Smooth muscle cell (in vitro differentiated cells): Measurements from ENCODE around the gene LIPA. TPM values are rescaled to one million over a fixed set of nuclear protein-coding genes. Genes with fewer than 3 reads are reported as not detected.

Source experiments
- DNase-seq: peaks from one replicate; lab custom pipeline; 2025; ENCODE audit not compliant: unreplicated experiment; lab: John Stamatoyannopoulos, UW
- H2AFZ ChIP-seq: fragments of 200-600 bp; sonication (generic); 2 replicates; pipeline ENCODE4 v1.6.0; 2016; ENCODE audit warnings: antibody characterized with exemption, low read depth, mild to moderate bottlenecking
- H3F3A ChIP-seq: fragments of 200-600 bp; sonication (generic); 2 replicates; pipeline ENCODE4 v1.6.0; 2017; ENCODE audit warnings: antibody characterized with exemption, low read depth
- H3K27ac ChIP-seq: fragments of 200-600 bp; sonication (generic); 2 replicates; pipeline ENCODE4 v1.5.1; 2016; ENCODE audit warnings: low read depth, mild to moderate bottlenecking
- H3K27me3 ChIP-seq: fragments of 200-600 bp; sonication (generic); 2 replicates; pipeline ENCODE4 v1.6.1; 2016; ENCODE audit warnings: low read depth, mild to moderate bottlenecking
- H3K36me3 ChIP-seq: fragments of 200-600 bp; sonication (generic); 2 replicates; pipeline ENCODE4 v1.5.1; 2016; ENCODE audit warnings: low read depth
- H3K4me1 ChIP-seq: fragments of 200-600 bp; sonication (generic); 2 replicates; pipeline ENCODE4 v1.5.1; 2016; ENCODE audit warnings: low read depth
- H3K4me2 ChIP-seq: fragments of 200-600 bp; sonication (generic); 2 replicates; pipeline ENCODE4 v1.6.0; 2016; ENCODE audit warnings: mild to moderate bottlenecking
- H3K4me3 ChIP-seq: fragments of 200-600 bp; sonication (generic); 2 replicates; pipeline ENCODE4 v1.5.1; 2016; ENCODE audit warnings: mild to moderate bottlenecking
- H3K79me2 ChIP-seq: fragments of 200-600 bp; sonication (generic); 2 replicates; pipeline ENCODE4 v1.6.0; 2016; ENCODE audit warnings: low read depth, mild to moderate bottlenecking
- H3K9ac ChIP-seq: fragments of 200-600 bp; sonication (generic); 2 replicates; pipeline ENCODE4 v1.6.0; 2016; ENCODE audit warnings: low read depth
- H3K9me3 ChIP-seq: fragments of 200-600 bp; sonication (generic); replicated peaks from 2 replicates; pipeline ENCODE4 v1.5.1; 2016; ENCODE audit warnings: low read depth
- H4K20me1 ChIP-seq: fragments of 200-600 bp; sonication (generic); 2 replicates; pipeline ENCODE4 v1.6.0; 2016; ENCODE audit warnings: low read depth
- WGBS: methylation state at CpG from one replicate; pipeline ENCODE4 v1.1.7; 2016; ENCODE audit warnings: low lambda C conversion rate; 5-methylcytosine and 5-hydroxymethylcytosine counted together
- polyA plus RNA-seq: library from polyadenylated mRNA; unstranded; fragments of >200 nt; fragmentation: Nextera tagmentation; extraction: Ambion mirVana; gene quantifications from 2 replicates; pipeline ENCODE4 v1.2.1, GENCODE V29; 2016
- total RNA-seq: library from RNA; depleted of rRNA; stranded (reverse); fragments of >200 nt; gene quantifications from 2 replicates; pipeline ENCODE4 v1.2.3, GENCODE V29; 2014
- TF ChIP-seq, protein P1 (sequence below): fragments of 200-600 bp; sonication (generic); IDR thresholded peaks from 2 replicates; pipeline ENCODE4 v1.5.1; 2017; ENCODE audit warnings: borderline replicate concordance, mild to moderate bottlenecking, antibody characterized with exemption; ENCODE audit not compliant: insufficient read depth, poor library complexity, severe bottlenecking

LIPA gene
- total and polyA plus RNA-seq, 2 experiments from 2014 or later: 27.1 to 34.4 TPM

DNA sequence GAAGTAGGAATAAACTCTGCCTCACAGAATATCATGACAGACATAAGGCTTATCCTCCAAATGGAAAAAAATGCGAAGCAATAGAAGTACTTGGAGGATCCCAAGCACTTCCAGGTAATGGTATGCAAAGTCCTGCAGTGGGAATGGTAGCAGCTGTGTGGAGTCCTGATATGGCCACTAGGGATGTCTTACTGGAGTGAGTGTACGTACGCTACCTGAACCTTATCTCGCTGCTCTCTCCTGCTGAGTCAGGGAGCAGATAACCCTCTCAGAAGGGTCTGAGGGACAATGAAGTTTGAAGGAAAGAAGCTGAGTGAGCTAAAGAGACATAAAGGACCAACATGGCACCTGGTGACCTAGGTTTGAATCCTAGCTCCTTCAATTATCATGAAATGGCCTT is 86.7 kb downstream of the LIPA start:
- Histone ChIP-seq H3K9ac (no peak overlapping the region), H2AFZ (no peak overlapping the region), H3K27ac (no peak overlapping the region), H4K20me1 (no peaks in the 10 kb centered on the region), H3K79me2 (no peaks in the 10 kb centered on the region), H3K36me3 (no peaks in the 10 kb centered on the region), H3K9me3 (no peaks in the 10 kb centered on the region), H3F3A (no peaks in the 10 kb centered on the region), H3K4me2 (no peak overlapping the region), H3K27me3 (peaks cover 27% of the 10 kb centered on the region), H3K4me1 (no peaks in the 10 kb centered on the region), H3K4me3 (no peak overlapping the region)
- TF ChIP-seq, protein P1, sequence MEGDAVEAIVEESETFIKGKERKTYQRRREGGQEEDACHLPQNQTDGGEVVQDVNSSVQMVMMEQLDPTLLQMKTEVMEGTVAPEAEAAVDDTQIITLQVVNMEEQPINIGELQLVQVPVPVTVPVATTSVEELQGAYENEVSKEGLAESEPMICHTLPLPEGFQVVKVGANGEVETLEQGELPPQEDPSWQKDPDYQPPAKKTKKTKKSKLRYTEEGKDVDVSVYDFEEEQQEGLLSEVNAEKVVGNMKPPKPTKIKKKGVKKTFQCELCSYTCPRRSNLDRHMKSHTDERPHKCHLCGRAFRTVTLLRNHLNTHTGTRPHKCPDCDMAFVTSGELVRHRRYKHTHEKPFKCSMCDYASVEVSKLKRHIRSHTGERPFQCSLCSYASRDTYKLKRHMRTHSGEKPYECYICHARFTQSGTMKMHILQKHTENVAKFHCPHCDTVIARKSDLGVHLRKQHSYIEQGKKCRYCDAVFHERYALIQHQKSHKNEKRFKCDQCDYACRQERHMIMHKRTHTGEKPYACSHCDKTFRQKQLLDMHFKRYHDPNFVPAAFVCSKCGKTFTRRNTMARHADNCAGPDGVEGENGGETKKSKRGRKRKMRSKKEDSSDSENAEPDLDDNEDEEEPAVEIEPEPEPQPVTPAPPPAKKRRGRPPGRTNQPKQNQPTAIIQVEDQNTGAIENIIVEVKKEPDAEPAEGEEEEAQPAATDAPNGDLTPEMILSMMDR: no peak
- WGBS: 94% methylated on average over 4 of the region's 4 CpGs
- no peak for DNase-seq

DNA sequence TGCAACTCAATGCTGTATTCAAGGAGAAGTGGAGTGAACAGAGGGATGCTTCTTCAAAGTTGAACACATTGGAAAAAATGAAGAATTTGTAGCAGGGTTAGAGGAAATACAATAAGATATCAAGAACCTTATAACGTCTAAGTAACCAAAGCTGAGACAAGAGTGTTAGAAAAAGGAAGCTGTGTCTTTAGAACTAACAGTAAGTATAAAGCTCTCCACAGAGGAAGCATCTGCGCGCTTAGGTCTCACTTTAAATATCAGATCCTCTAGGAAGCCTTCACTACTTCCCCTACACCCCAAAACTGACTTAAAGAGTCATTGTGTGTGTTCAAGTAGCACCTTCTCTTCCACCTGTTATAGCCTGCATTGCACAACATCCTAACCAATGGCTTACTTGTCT is 87.5 kb downstream of the LIPA start:
- H3K4me3 ChIP-seq: no peak overlapping the region
- no peak overlapping the region for H2AFZ ChIP-seq
- no peaks in the 10 kb centered on the region for H3F3A ChIP-seq
- no peak overlapping the region for H3K9ac ChIP-seq
- TF ChIP-seq, protein P1: no peak
- H3K4me2 ChIP-seq: no peak overlapping the region
- H3K27ac ChIP-seq: no peak overlapping the region
- WGBS: 90% methylated on average over 3 of the region's 3 CpGs
- H3K9me3 ChIP-seq: no peaks in the 10 kb centered on the region
- peaks cover 27% of the 10 kb centered on the region for H3K27me3 ChIP-seq
- H3K79me2 ChIP-seq: no peaks in the 10 kb centered on the region
- H4K20me1 ChIP-seq: no peaks in the 10 kb centered on the region
- H3K36me3 ChIP-seq: no peaks in the 10 kb centered on the region
- DNase-seq: no peak
- no peaks in the 10 kb centered on the region for H3K4me1 ChIP-seq

Other genes starting within 250 kb of the LIPA start
- gene CH25H, start 44.5 kb downstream of the LIPA start, total RNA-seq: not detected in 2 replicates
- 0.38 TPM in 1 of 2 replicates, not detected in the other for gene CH25H, start 44.5 kb downstream of the LIPA start, polyA plus RNA-seq
- gene IFIT2, start 50.3 kb upstream of the LIPA start, total RNA-seq: 0.27 and 1.2 TPM in 2 replicates
- gene IFIT2, start 50.3 kb upstream of the LIPA start, polyA plus RNA-seq: 0.72 and 1.5 TPM in 2 replicates
- gene IFIT3, start 76.2 kb upstream of the LIPA start, total RNA-seq: 1.2 and 2.1 TPM in 2 replicates
- 1.7 and 4.6 TPM in 2 replicates for gene IFIT3, start 76.2 kb upstream of the LIPA start, polyA plus RNA-seq
- not detected in 2 replicates for gene IFIT1B, start 126.3 kb upstream of the LIPA start, total RNA-seq
- gene IFIT1B, start 126.3 kb upstream of the LIPA start, polyA plus RNA-seq: not detected in 2 replicates
- gene IFIT1, start 140.8 kb upstream of the LIPA start, total RNA-seq: 0.36 and 1.2 TPM in 2 replicates
- 0.79 and 1.8 TPM in 2 replicates for gene IFIT1, start 140.8 kb upstream of the LIPA start, polyA plus RNA-seq
- 5.7 and 7.7 TPM in 2 replicates for gene IFIT5, start 162.8 kb upstream of the LIPA start, total RNA-seq
- 2.2 and 4.9 TPM in 2 replicates for gene IFIT5, start 162.8 kb upstream of the LIPA start, polyA plus RNA-seq